Measurements from ENCODE around the gene MINDY3. TPM values are rescaled to one million over a fixed set of nuclear protein-coding genes. Genes with fewer than 3 reads are reported as not detected.

Gene MINDY3
- total RNA-seq, 1 experiment from 2014 or later = 10.4 TPM

- ATAC-seq (no peak), DNase-seq (ENCODE audit: low read depth, low spot score) (no peak)
- Histone ChIP-seq H3K4me3 (ENCODE audit: low read depth in 2 of 2, low read length in 2 of 2) (no peak overlapping the region), H3K27me3 (ENCODE audit: control insufficient read depth, insufficient read depth, low read length) (peaks cover 1% of the 10 kb centered on the region), H3K27ac (ENCODE audit: low read length) (no peak overlapping the region), H3K9me3 (ENCODE audit: control insufficient read depth, insufficient read depth, low read depth, low read length) (no peaks in the 10 kb centered on the region), H3K4me1 (ENCODE audit: control insufficient read depth, insufficient read depth, low read length) (no peaks in the 10 kb centered on the region), H3K36me3 (ENCODE audit: control insufficient read depth, insufficient read depth, low read length) (no peaks in the 10 kb centered on the region)
- no TSS peak for BruUV-seq (replicated peaks)
- intact Hi-C loops (cut with micrococcal nuclease; ENCODE audit: unreplicated experiment) = no loop called here
- in situ Hi-C loops (cut with HindIII; ENCODE audit: low pct_unique_long_range_greater_than_20kb, low sequenced_read_pairs) = no loop called here
- CTCF ChIA-PET = no interaction called here
- POLR2A ChIA-PET = no interaction called here
- TF ChIP-seq CTCF (IDR thresholded peaks at IDR 0.05) = peak; percentile 26; the same call in 1 of the 2 replicates
- TF ChIP-seq TCF7L2 (IDR thresholded peaks at IDR 0.05; ENCODE audit: low read depth, low read length) = no peak
- no peak for TF ChIP-seq REST (IDR thresholded peaks at IDR 0.05; ENCODE audit: insufficient read depth in 1 of 2, low read depth in 2 of 2, low read length in 1 of 2)
Measured at GRCh38 chr10:15898046-15898445, 37.7 kb upstream of the MINDY3 start.

GRCh38 chr10:15897287-15897686, 37.0 kb upstream of the MINDY3 start:
- intact Hi-C loops (cut with micrococcal nuclease; ENCODE audit: unreplicated experiment) (no loop called here), in situ Hi-C loops (cut with HindIII; ENCODE audit: low pct_unique_long_range_greater_than_20kb, low sequenced_read_pairs) (no loop called here)
- DNase-seq (ENCODE audit: low read depth, low spot score) (no peak), ATAC-seq (no peak)
- no peak overlapping the region for H3K27ac ChIP-seq (ENCODE audit: low read length)
- ChIA-PET POLR2A (no interaction called here), CTCF (no interaction called here)
- peaks cover 3% of the 10 kb centered on the region for H3K27me3 ChIP-seq (ENCODE audit: control insufficient read depth, insufficient read depth, low read length)
- H3K4me3 ChIP-seq (ENCODE audit: low read depth in 2 of 2, low read length in 2 of 2) = no peak overlapping the region
- BruUV-seq (replicated peaks) = no TSS peak
- no peaks in the 10 kb centered on the region for H3K4me1 ChIP-seq (ENCODE audit: control insufficient read depth, insufficient read depth, low read length)
- no peaks in the 10 kb centered on the region for H3K9me3 ChIP-seq (ENCODE audit: control insufficient read depth, insufficient read depth, low read depth, low read length)
- no peaks in the 10 kb centered on the region for H3K36me3 ChIP-seq (ENCODE audit: control insufficient read depth, insufficient read depth, low read length)
- TF ChIP-seq REST (IDR thresholded peaks at IDR 0.05; ENCODE audit: insufficient read depth in 1 of 2, low read depth in 2 of 2, low read length in 1 of 2) (no peak), CTCF (IDR thresholded peaks at IDR 0.05) (no peak), TCF7L2 (IDR thresholded peaks at IDR 0.05; ENCODE audit: low read depth, low read length) (no peak), POLR2AphosphoS5 (IDR thresholded peaks at IDR 0.05; ENCODE audit: low read depth, low read length) (no peak), SIN3A (IDR thresholded peaks at IDR 0.05; ENCODE audit: borderline replicate concordance, insufficient read depth, low read depth, low read length) (no peak)

Measured in Panc1 (cell line).